ENCODE results near the gene PCDHGA7. TPM values are rescaled to one million over a fixed set of nuclear protein-coding genes. Genes with fewer than 3 reads are reported as not detected.

PCDHGA7 gene
- total RNA-seq, 1 experiment from 2014 or later, result 0.83 TPM

DNA sequence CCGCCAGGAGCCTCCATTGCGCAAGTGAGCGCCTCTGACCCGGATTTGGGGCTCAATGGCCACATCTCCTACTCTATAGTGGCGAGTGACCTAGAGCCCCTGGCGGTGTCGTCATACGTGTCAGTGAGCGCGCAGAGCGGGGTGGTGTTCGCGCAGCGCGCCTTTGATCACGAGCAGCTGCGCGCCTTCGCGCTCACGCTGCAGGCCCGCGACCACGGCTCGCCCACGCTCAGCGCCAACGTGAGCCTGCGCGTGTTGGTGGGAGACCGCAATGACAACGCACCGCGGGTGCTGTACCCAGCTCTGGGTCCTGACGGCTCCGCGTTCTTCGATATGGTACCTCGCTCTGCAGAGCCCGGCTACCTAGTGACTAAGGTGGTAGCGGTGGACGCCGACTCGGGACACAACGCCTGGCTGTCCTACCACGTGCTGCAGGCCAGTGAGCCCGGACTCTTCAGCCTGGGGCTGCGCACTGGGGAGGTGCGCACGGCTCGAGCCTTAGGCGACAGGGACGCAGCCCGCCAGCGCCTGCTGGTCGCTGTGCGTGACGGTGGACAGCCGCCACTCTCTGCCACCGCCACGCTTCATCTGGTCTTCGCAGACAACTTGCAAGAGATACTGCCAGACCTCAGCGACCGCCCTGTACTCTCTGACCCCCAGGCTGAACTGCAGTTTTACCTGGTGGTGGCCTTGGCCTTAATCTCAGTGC, 27.2 kb downstream of the PCDHGA7 start:
- peaks cover 12 to 14% of the 10 kb centered on the region in 2 experiments for H3K4me1 Mint-ChIP-seq
- no peak overlapping the region for H2BK5ac ChIP-seq (ENCODE audit: insufficient read length, low read length)
- H3K36me3 Mint-ChIP-seq (ENCODE audit: insufficient read depth in 1 of 3, low read depth in 3 of 3), result peaks cover 19 to 35% (median 29%) of the 10 kb centered on the region in 3 experiments
- no peaks in the 10 kb centered on the region for H3K79me2 ChIP-seq (ENCODE audit: insufficient read depth, low read length)
- H3K23ac ChIP-seq (ENCODE audit: insufficient read length, low read depth, low read length), result no peak overlapping the region
- no peak overlapping the region for H3T11ph ChIP-seq (ENCODE audit: low read length)
- no peaks in the 10 kb centered on the region for H3K4me1 ChIP-seq (ENCODE audit: insufficient read depth, low read length)
- H3K27ac Mint-ChIP-seq, result no peak overlapping the region
- DNase-seq, result no peak
- H2BK20ac ChIP-seq (ENCODE audit: low read depth, low read length, poor library complexity, severe bottlenecking), result no peak overlapping the region
- H3K9me3 Mint-ChIP-seq, result peaks cover 28 to 36% of the 10 kb centered on the region in 2 experiments
- H4K91ac ChIP-seq (ENCODE audit: insufficient read length, low read depth, low read length), result no peak overlapping the region
- H3K14ac ChIP-seq (ENCODE audit: insufficient read depth, low read length), result no peak overlapping the region; the same call in 1 of the 2 replicates
- H3K4me2 ChIP-seq (ENCODE audit: insufficient read depth, insufficient read length, low read length), result no peak overlapping the region
- H2AK5ac ChIP-seq (ENCODE audit: insufficient read length, low read length), result no peak overlapping the region
- H3K9ac ChIP-seq (ENCODE audit: extremely low read depth, insufficient read length, low read length), result no peak overlapping the region
- H3K4ac ChIP-seq (ENCODE audit: low read depth, low read length), result no peak overlapping the region
- H3K18ac ChIP-seq (ENCODE audit: insufficient read length, low read depth, low read length), result no peak overlapping the region
- H2BK12ac ChIP-seq (ENCODE audit: insufficient read length, low read depth, low read length), result no peak overlapping the region
- H3K79me1 ChIP-seq (ENCODE audit: insufficient read depth, low read depth, low read length, poor library complexity, severe bottlenecking), result no peaks in the 10 kb centered on the region
- no peak overlapping the region for H2BK15ac ChIP-seq (ENCODE audit: low read depth, low read length)
- H2BK120ac ChIP-seq (ENCODE audit: low read depth, low read length, poor library complexity, severe bottlenecking), result no peak overlapping the region
- H3K27me3 ChIP-seq (ENCODE audit: insufficient read depth, low read length), result no peaks in the 10 kb centered on the region; the same call in 1 of the 2 replicates
- H2AFZ ChIP-seq (ENCODE audit: low read length), result no peak overlapping the region
- no peak overlapping the region for H3K56ac ChIP-seq (ENCODE audit: insufficient read length, low read depth, low read length)
- no peaks in the 10 kb centered on the region for H4K20me1 ChIP-seq (ENCODE audit: control insufficient read depth, insufficient read depth, insufficient read length)
- H4K5ac ChIP-seq (ENCODE audit: insufficient read length, low read depth, low read length), result no peak overlapping the region
- H3K4me3 Mint-ChIP-seq, result no peak overlapping the region
- H3K9me3 ChIP-seq (ENCODE audit: control insufficient read depth, low read depth, low read length), result no peaks in the 10 kb centered on the region
- no peak overlapping the region for H4K8ac ChIP-seq (replicated peaks; ENCODE audit: insufficient read length, low read depth, low read length)
- TF ChIP-seq, protein P1, sequence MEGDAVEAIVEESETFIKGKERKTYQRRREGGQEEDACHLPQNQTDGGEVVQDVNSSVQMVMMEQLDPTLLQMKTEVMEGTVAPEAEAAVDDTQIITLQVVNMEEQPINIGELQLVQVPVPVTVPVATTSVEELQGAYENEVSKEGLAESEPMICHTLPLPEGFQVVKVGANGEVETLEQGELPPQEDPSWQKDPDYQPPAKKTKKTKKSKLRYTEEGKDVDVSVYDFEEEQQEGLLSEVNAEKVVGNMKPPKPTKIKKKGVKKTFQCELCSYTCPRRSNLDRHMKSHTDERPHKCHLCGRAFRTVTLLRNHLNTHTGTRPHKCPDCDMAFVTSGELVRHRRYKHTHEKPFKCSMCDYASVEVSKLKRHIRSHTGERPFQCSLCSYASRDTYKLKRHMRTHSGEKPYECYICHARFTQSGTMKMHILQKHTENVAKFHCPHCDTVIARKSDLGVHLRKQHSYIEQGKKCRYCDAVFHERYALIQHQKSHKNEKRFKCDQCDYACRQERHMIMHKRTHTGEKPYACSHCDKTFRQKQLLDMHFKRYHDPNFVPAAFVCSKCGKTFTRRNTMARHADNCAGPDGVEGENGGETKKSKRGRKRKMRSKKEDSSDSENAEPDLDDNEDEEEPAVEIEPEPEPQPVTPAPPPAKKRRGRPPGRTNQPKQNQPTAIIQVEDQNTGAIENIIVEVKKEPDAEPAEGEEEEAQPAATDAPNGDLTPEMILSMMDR (conservative IDR thresholded peaks at IDR 0.05), result no peak
- peaks cover 5% of the 10 kb centered on the region for H3K23me2 ChIP-seq (ENCODE audit: insufficient read length, low read depth, low read length, poor library complexity, severe bottlenecking)
- H3K27ac ChIP-seq (ENCODE audit: insufficient read length, low read depth, low read length), result no peak overlapping the region
- peaks cover 25% of the 10 kb centered on the region for H3K27me3 Mint-ChIP-seq (ENCODE audit: low read depth)
- WGBS (ENCODE audit: extremely low coverage, insufficient read length, low lambda C conversion rate), result no CpG with 5 or more reads among the region's 64 CpGs
